HepG2 (cell line): ENCODE results near the gene ENTPD7.

Source experiments
- CAMTA2 ChIP-seq: sonication (generic); formaldehyde crosslinking; IDR thresholded peaks from 2 replicates; pipeline ENCODE4 v1.4.0; 2020; ENCODE audit warnings: mild to moderate bottlenecking, missing genetic modification reagents, borderline replicate concordance
- CHD4 ChIP-seq: fragments of 200-600 bp; sonication (generic); IDR thresholded peaks from 2 replicates; pipeline ENCODE4 v1.7.0; 2017; ENCODE audit warnings: mild to moderate bottlenecking, low read length, borderline replicate concordance
- CTCF ChIP-seq: sonication (generic); formaldehyde crosslinking; IDR thresholded peaks from 2 replicates; pipeline ENCODE4 v1.5.0; 2020; ENCODE audit warnings: mild to moderate bottlenecking, missing genetic modification reagents, moderate library complexity
- GZF1 ChIP-seq: sonication (generic); formaldehyde crosslinking; IDR thresholded peaks from 2 replicates; pipeline ENCODE4 v1.5.1; 2020; ENCODE audit warnings: mild to moderate bottlenecking, missing genetic modification reagents
- PHF20 ChIP-seq: sonication (generic); formaldehyde crosslinking; IDR thresholded peaks from 2 replicates; pipeline ENCODE4 v1.5.0; 2020; ENCODE audit warnings: mild to moderate bottlenecking, missing genetic modification reagents
- RCOR2 ChIP-seq: IDR thresholded peaks from 2 replicates; pipeline ENCODE4 v1.6.1; 2016; ENCODE audit warnings: missing biosample characterization, missing genetic modification reagents
- ZBTB49 ChIP-seq: sonication (generic); formaldehyde crosslinking; IDR thresholded peaks from 2 replicates; pipeline ENCODE4 v1.4.0; 2020; ENCODE audit warnings: missing genetic modification reagents, borderline replicate concordance
- ZFX ChIP-seq: sonication (generic); formaldehyde crosslinking; IDR thresholded peaks from 2 replicates; pipeline ENCODE4 v1.4.0; 2020; ENCODE audit warnings: mild to moderate bottlenecking, low read depth, missing genetic modification reagents, moderate library complexity
- TF ChIP-seq, protein P1 (sequence below): IDR thresholded peaks from 2 replicates; pipeline ENCODE4 v1.6.1; 2012; ENCODE audit warnings: inconsistent platforms

DNA sequence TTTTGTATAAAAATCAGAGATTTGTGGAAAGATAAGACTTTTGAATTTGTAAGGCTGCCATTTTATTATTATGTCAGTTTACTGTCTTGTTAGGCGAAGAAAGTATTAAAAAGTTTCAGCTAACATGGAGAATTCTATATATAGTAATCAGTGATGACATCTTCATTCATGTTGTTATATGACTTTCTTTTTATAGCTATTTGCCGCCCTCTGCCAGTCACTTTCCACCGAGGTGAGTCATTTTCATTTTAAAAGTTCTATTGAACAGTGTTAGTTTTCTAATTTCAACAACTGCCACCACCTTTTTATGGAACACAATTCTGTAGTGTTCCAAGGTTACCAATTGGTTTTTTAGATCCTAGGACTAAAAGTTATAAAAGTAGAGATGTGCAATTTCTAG lies 84.5 kb downstream of the ENTPD7 start:
- TF ChIP-seq, protein P1, sequence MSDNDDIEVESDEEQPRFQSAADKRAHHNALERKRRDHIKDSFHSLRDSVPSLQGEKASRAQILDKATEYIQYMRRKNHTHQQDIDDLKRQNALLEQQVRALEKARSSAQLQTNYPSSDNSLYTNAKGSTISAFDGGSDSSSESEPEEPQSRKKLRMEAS = no peak
- TF ChIP-seq GZF1 (CRISPR knock-in tag) = no peak
- no peak for TF ChIP-seq CHD4
- TF ChIP-seq CTCF (CRISPR knock-in tag) = no peak
- TF ChIP-seq RCOR2 = no peak
- no peak for TF ChIP-seq CAMTA2 (CRISPR knock-in tag)
- TF ChIP-seq ZFX (CRISPR knock-in tag) = no peak
- TF ChIP-seq PHF20 (CRISPR knock-in tag) = no peak
- no peak for TF ChIP-seq ZBTB49
